ENCODE data around the gene PLEKHG4B. TPM values are rescaled to one million over a fixed set of nuclear protein-coding genes. Genes with fewer than 3 reads are reported as not detected.

Gene PLEKHG4B
- total RNA-seq, 5 donors from 2014 or later (not counting 1 experiment from before 2014, with no cell fraction given): 0.06 to 0.09 TPM; not detected in 3

DNA sequence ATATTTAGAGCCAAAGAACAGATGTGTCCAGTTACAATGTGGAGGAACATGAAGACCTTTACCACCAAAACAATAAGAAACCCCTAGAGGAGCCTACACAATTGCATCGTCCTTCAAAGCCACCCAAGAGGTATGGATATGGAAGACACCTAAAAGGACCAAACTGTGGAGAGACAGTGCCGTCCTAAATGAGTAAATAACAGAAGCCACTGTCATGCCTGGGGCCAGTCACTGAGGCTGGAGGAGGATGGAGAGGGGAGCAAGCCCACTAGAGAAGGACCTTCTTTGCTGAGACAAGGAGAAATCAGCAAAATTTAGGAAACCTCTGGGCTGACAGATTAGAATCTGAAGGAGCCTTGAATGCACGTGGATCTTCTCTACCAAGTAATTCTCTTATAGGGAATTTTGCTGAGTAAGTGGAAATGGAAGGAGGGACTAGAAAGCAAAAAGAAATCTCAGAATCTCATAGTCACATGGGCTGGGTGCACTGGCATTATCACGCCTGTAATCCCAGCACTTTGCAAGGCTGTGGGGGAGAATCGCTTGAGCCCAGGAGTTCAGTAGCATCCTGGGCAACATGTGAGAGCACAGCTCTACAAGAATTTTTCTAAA is 27.6 kb downstream of the PLEKHG4B start:
- CTCF ChIA-PET: no interaction called here
- ATAC-seq (replicated peaks in 1 of 4) (no peak), DNase-seq (no peak)
- H3K27ac Mint-ChIP-seq: no peak overlapping the region
- H3K27ac ChIP-seq (ENCODE audit: low read length): no peak overlapping the region
- no peak overlapping the region for H3K4me3 Mint-ChIP-seq
- no peaks in the 10 kb centered on the region for H3K4me1 Mint-ChIP-seq
- H3K4me1 ChIP-seq (ENCODE audit: control insufficient read depth in 1 of 2, extremely low read depth in 1 of 2, insufficient read depth in 2 of 2, low read length in 2 of 2): no peaks in the 10 kb centered on the region
- POLR2A ChIA-PET: no interaction called here
- H3K27me3 ChIP-seq (replicated peaks in 1 of 2; ENCODE audit: control insufficient read depth in 2 of 2, extremely low read depth in 1 of 2, insufficient read depth in 2 of 2, low read length in 1 of 2): peaks cover 0 to 7% of the 10 kb centered on the region in 2 experiments
- peaks cover 28 to 35% of the 10 kb centered on the region in 2 donors for H3K27me3 Mint-ChIP-seq
- no peaks in the 10 kb centered on the region for H3K9me3 ChIP-seq
- no peak overlapping the region for H3K4me3 ChIP-seq (ENCODE audit: control insufficient read depth in 1 of 2, extremely low read depth in 1 of 2, low read length in 1 of 2)
- 50% methylated on average over 1 of the region's 5 CpGs for WGBS (ENCODE audit: insufficient coverage)
- H3K9me3 Mint-ChIP-seq: peaks cover 11 to 28% (median 16%) of the 10 kb centered on the region in 3 donors
- no peaks in the 10 kb centered on the region for H3K36me3 Mint-ChIP-seq
- H3K36me3 ChIP-seq (ENCODE audit: control insufficient read depth in 2 of 2, extremely low read depth in 1 of 2, insufficient read depth in 1 of 2, low read length in 1 of 2): no peaks in the 10 kb centered on the region

DNA sequence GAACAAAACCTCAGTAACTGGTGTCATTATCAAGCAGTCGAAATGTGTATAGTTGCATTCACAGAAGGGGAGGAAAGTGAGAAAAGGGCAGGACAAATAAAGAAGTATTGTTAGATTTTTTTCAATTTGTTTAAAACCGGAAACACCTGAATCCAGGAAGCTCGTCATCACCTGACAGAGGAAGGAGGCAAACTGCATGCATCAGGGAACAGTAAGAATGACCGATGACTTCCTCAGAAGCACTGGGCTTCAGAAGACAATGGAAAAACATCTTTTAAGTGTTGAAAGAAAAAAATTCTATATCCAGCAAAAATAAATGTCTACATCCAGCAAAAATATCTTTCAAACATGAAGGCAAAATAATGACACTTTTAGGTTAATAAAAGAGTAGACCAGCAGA is 29.5 kb downstream of the PLEKHG4B start:
- Histone ChIP-seq H3K36me3 (ENCODE audit: control insufficient read depth in 2 of 2, extremely low read depth in 1 of 2, insufficient read depth in 1 of 2, low read length in 1 of 2) (no peaks in the 10 kb centered on the region), H3K27me3 (replicated peaks in 1 of 2; ENCODE audit: control insufficient read depth in 2 of 2, extremely low read depth in 1 of 2, insufficient read depth in 2 of 2, low read length in 1 of 2) (peaks cover 0 to 7% of the 10 kb centered on the region in 2 experiments), H3K4me3 (ENCODE audit: control insufficient read depth in 1 of 2, extremely low read depth in 1 of 2, low read length in 1 of 2) (no peak overlapping the region), H3K9me3 (no peaks in the 10 kb centered on the region), H3K27ac (ENCODE audit: low read length) (no peak overlapping the region), H3K4me1 (ENCODE audit: control insufficient read depth in 1 of 2, extremely low read depth in 1 of 2, insufficient read depth in 2 of 2, low read length in 2 of 2) (no peaks in the 10 kb centered on the region)
- POLR2A ChIA-PET: no interaction called here
- Mint-ChIP-seq H3K4me3 (no peak overlapping the region), H3K36me3 (peaks cover 3% of the 10 kb centered on the region), H3K9me3 (peaks cover 17 to 36% (median 23%) of the 10 kb centered on the region in 3 donors), H3K4me1 (no peaks in the 10 kb centered on the region), H3K27me3 (peaks cover 30 to 32% of the 10 kb centered on the region in 2 donors), H3K27ac (no peak overlapping the region)
- DNase-seq: no peak
- 88% methylated on average over 3 of the region's 4 CpGs for WGBS (ENCODE audit: insufficient coverage)
- ATAC-seq (replicated peaks in 1 of 4): no peak
- CTCF ChIA-PET: no interaction called here

DNA sequence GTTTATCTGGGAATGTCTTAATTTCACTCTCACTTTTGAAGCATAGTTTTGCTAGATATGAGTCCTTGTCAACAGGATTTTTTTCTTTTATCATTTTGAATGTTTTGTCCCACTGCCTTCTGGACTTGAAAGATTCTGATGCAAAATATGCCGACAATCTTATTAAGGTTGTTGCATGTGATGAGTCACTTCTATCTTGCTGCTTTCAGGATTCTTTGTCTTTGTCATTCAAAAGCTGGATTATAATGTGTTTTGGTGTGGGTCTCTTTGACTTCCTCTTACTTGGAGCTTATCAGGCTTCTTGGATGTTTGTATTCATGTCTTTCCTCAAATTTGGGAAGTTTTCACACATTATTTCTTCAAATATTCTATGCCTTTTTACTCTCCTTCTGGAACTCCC is 33.8 kb downstream of the PLEKHG4B start:
- H3K27ac Mint-ChIP-seq: no peak overlapping the region
- H3K36me3 ChIP-seq (ENCODE audit: control insufficient read depth in 2 of 2, extremely low read depth in 1 of 2, insufficient read depth in 1 of 2, low read length in 1 of 2): no peaks in the 10 kb centered on the region
- H3K36me3 Mint-ChIP-seq: peaks cover 3% of the 10 kb centered on the region
- ChIA-PET POLR2A (no interaction called here), CTCF (no interaction called here)
- H3K4me3 Mint-ChIP-seq: no peak overlapping the region
- H3K4me1 ChIP-seq (ENCODE audit: control insufficient read depth in 1 of 2, extremely low read depth in 1 of 2, insufficient read depth in 2 of 2, low read length in 2 of 2): no peaks in the 10 kb centered on the region
- 100% methylated on average over 1 of the region's 1 CpG for WGBS (ENCODE audit: insufficient coverage)
- no peaks in the 10 kb centered on the region for H3K9me3 ChIP-seq
- ATAC-seq (replicated peaks in 1 of 4): no peak
- H3K27me3 Mint-ChIP-seq: peaks cover 23 to 26% of the 10 kb centered on the region in 2 donors
- no peak for DNase-seq
- H3K4me1 Mint-ChIP-seq: no peaks in the 10 kb centered on the region
- no peak overlapping the region for H3K4me3 ChIP-seq (ENCODE audit: control insufficient read depth in 1 of 2, extremely low read depth in 1 of 2, low read length in 1 of 2)
- H3K27me3 ChIP-seq (replicated peaks in 1 of 2; ENCODE audit: control insufficient read depth in 2 of 2, extremely low read depth in 1 of 2, insufficient read depth in 2 of 2, low read length in 1 of 2): peaks cover 0 to 6% of the 10 kb centered on the region in 2 experiments
- no peak overlapping the region for H3K27ac ChIP-seq (ENCODE audit: low read length)
- H3K9me3 Mint-ChIP-seq: peaks cover 18 to 28% (median 25%) of the 10 kb centered on the region in 3 donors

DNA sequence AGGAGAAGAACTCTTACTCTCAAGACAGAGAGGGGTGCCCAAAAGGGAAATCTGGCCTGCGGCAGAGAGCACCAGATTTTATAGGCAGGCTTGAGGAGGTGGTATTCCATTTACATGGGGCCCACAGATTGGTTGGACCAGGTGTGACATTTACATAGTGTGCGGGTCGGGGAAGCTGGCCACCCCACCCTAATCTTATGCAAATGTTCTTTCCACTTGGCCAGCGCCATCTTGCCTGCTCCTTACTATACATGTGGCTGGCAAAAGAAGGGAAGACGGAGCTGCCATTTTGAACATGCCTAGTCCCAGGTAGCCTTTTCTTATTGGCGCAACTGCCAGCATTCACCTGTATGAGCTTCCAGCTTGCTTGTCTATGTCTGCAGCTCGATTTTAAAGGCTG is 34.8 kb downstream of the PLEKHG4B start:
- 100% methylated on average over 1 of the region's 7 CpGs for WGBS (ENCODE audit: insufficient coverage)
- DNase-seq (no peak), ATAC-seq (replicated peaks in 1 of 4) (no peak)
- POLR2A ChIA-PET: no interaction called here
- H3K36me3 Mint-ChIP-seq: peaks cover 3% of the 10 kb centered on the region
- H3K27ac Mint-ChIP-seq: no peak overlapping the region
- H3K4me1 Mint-ChIP-seq: no peaks in the 10 kb centered on the region
- H3K9me3 Mint-ChIP-seq: peaks cover 13 to 20% (median 19%) of the 10 kb centered on the region in 3 donors
- no peak overlapping the region for H3K4me3 Mint-ChIP-seq
- Histone ChIP-seq H3K27me3 (replicated peaks in 1 of 2; ENCODE audit: control insufficient read depth in 2 of 2, extremely low read depth in 1 of 2, insufficient read depth in 2 of 2, low read length in 1 of 2) (peaks cover 0 to 6% of the 10 kb centered on the region in 2 experiments), H3K27ac (ENCODE audit: low read length) (no peak overlapping the region), H3K9me3 (no peaks in the 10 kb centered on the region), H3K4me3 (ENCODE audit: control insufficient read depth in 1 of 2, extremely low read depth in 1 of 2, low read length in 1 of 2) (no peak overlapping the region), H3K4me1 (ENCODE audit: control insufficient read depth in 1 of 2, extremely low read depth in 1 of 2, insufficient read depth in 2 of 2, low read length in 2 of 2) (no peaks in the 10 kb centered on the region), H3K36me3 (ENCODE audit: control insufficient read depth in 2 of 2, extremely low read depth in 1 of 2, insufficient read depth in 1 of 2, low read length in 1 of 2) (no peaks in the 10 kb centered on the region)
- H3K27me3 Mint-ChIP-seq: peaks cover 23 to 26% of the 10 kb centered on the region in 2 donors
- CTCF ChIA-PET: no interaction called here

DNA sequence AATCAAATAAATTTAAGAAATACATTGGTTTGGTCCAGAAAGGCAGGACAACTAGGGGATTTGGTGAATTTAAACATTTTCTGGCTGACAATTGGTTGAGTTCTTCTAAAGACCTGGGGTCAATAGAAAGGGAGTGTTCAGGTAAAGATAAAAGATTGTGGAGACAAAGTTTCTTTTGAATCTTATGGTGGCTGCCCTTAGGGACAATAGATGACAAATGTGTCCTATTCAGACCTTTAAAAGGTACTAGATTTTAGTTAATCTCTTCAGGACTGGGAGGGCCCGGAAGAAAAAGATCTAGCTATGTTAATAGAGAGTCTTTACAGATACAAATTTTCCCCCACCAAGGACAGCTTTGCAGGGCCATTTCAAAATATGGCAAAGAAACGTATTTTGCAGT is 35.9 kb downstream of the PLEKHG4B start:
- H3K27me3 ChIP-seq (replicated peaks in 1 of 2; ENCODE audit: control insufficient read depth in 2 of 2, extremely low read depth in 1 of 2, insufficient read depth in 2 of 2, low read length in 1 of 2): peaks cover 0 to 6% of the 10 kb centered on the region in 2 experiments
- DNase-seq (no peak), ATAC-seq (replicated peaks in 1 of 4) (no peak)
- H3K4me3 ChIP-seq (ENCODE audit: control insufficient read depth in 1 of 2, extremely low read depth in 1 of 2, low read length in 1 of 2): no peak overlapping the region
- no CpG with 5 or more reads among the region's 2 CpGs for WGBS (ENCODE audit: insufficient coverage)
- no peaks in the 10 kb centered on the region for H3K9me3 ChIP-seq
- no peaks in the 10 kb centered on the region for H3K36me3 ChIP-seq (ENCODE audit: control insufficient read depth in 2 of 2, extremely low read depth in 1 of 2, insufficient read depth in 1 of 2, low read length in 1 of 2)
- H3K9me3 Mint-ChIP-seq: peaks cover 13 to 17% (median 16%) of the 10 kb centered on the region in 3 donors
- H3K4me1 ChIP-seq (ENCODE audit: control insufficient read depth in 1 of 2, extremely low read depth in 1 of 2, insufficient read depth in 2 of 2, low read length in 2 of 2): no peaks in the 10 kb centered on the region
- H3K4me1 Mint-ChIP-seq: no peaks in the 10 kb centered on the region
- no peak overlapping the region for H3K27ac Mint-ChIP-seq
- ChIA-PET POLR2A (no interaction called here), CTCF (no interaction called here)
- H3K27me3 Mint-ChIP-seq: peaks cover 27 to 33% of the 10 kb centered on the region in 2 donors
- no peak overlapping the region for H3K4me3 Mint-ChIP-seq
- no peak overlapping the region for H3K27ac ChIP-seq (ENCODE audit: low read length)
- peaks cover 3% of the 10 kb centered on the region for H3K36me3 Mint-ChIP-seq

DNA sequence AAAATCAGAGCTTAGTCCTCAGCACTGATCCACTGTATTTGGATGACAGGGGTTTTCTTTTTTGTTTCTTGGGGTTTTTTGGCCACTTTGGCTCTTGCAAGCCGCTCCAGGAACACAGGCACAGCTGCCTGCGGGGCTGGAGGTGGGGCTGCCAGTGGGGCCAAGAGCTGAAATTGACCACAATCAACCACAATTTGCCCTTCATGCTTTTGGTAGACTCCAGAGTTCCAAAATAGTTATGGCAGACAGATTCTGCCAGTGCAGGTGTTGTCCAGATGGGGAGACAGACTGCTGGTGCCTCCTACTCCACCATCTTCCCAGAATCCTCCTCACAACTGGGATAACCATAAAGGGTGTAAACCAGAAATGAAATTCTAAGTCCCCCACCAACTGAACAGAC is 36.5 kb downstream of the PLEKHG4B start:
- CTCF ChIA-PET: no interaction called here
- no peak overlapping the region for H3K27ac ChIP-seq (ENCODE audit: low read length)
- H3K27me3 ChIP-seq (replicated peaks in 1 of 2; ENCODE audit: control insufficient read depth in 2 of 2, extremely low read depth in 1 of 2, insufficient read depth in 2 of 2, low read length in 1 of 2): peaks cover 0 to 6% of the 10 kb centered on the region in 2 experiments
- no peaks in the 10 kb centered on the region for H3K36me3 ChIP-seq (ENCODE audit: control insufficient read depth in 2 of 2, extremely low read depth in 1 of 2, insufficient read depth in 1 of 2, low read length in 1 of 2)
- H3K4me1 Mint-ChIP-seq: no peaks in the 10 kb centered on the region
- H3K9me3 ChIP-seq: no peaks in the 10 kb centered on the region
- DNase-seq (no peak), ATAC-seq (replicated peaks in 1 of 4) (no peak)
- 86% methylated on average over 2 of the region's 2 CpGs for WGBS (ENCODE audit: insufficient coverage)
- H3K27me3 Mint-ChIP-seq: peaks cover 30 to 33% of the 10 kb centered on the region in 2 donors
- H3K4me3 Mint-ChIP-seq: no peak overlapping the region
- POLR2A ChIA-PET: no interaction called here
- H3K36me3 Mint-ChIP-seq: peaks cover 3% of the 10 kb centered on the region
- H3K27ac Mint-ChIP-seq: no peak overlapping the region
- H3K9me3 Mint-ChIP-seq: peaks cover 13 to 17% (median 15%) of the 10 kb centered on the region in 3 donors
- H3K4me1 ChIP-seq (ENCODE audit: control insufficient read depth in 1 of 2, extremely low read depth in 1 of 2, insufficient read depth in 2 of 2, low read length in 2 of 2): no peaks in the 10 kb centered on the region
- no peak overlapping the region for H3K4me3 ChIP-seq (ENCODE audit: control insufficient read depth in 1 of 2, extremely low read depth in 1 of 2, low read length in 1 of 2)
